Measurements from ENCODE around the gene FAS.

Gene FAS

DNA sequence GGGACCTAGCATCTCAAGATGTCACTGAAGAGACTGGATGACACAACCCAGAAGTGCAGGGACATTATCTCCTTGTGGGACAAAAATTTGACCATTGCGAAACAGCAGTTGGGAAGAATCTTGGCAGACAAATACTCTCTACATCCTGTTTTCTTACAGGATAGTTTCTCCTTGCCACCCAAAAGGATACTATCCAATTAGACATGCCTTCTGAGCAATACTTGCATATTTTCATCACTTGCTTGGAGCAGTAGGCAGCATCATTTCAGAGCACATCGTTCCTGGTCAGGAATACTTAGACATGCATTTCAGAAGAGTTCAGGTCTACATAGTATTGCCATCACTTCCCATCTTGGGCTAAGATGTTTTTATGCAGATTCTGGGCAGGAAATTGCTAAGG is 56.8 kb downstream of the FAS start:
- DNase-seq: no peak

DNA sequence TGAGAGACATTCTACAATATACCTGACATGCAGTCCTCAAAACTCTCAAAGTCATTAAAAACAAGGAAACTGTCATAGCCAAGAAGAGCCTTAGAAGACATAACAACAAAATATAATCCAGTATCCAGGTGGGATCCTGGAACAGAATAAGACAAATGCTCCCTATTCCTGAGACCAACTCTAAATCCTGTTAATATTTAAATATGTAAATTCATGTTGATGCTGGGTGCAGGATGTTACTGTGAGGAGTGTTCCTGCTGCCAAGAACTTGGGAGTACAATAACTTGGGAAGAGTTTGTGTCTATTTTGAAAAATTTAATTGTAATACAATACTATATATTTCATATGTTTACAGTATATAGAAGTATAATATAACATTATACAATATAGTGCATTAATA is 61.0 kb downstream of the FAS start:
- no peak for DNase-seq

DNA sequence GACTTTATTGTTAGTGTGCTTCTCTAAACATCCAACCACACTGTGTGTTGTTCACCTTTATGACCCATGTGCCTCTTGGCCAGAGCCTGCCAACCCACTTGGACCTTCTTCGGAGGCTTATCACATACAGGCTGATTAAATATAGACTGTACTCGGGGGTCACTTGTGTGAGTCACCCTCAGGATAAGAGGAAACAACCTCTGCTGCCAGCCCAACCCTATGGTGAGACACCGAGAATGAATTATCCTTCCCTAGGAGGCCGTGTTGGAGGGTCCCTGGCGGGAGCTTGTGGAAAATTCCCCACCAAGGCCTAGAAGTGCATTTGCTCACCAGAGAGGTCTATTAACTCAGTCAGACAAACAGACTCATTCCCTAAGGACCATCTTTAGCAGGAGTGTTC is 63.0 kb downstream of the FAS start:
- no peak for DNase-seq

DNA sequence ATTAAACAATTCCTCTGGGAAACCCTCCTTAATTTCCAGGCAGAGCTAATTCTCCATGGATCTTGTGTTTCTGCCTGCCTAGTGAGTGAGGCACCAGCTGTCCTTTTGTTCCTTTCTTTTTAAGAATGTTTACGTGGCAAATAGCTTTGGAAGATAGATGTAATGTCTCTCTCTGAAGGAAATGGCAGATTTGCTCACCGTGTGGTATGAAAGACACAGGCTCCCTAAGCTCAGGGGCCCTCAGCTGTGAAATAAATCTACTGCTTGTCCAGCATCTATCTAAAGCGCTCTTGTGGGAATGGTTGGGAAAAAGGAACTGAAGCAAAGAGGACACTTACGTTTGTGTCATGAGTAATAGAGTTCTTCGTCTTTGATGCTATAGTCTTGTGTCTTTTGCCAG is 64.6 kb downstream of the FAS start:
- DNase-seq: no peak

DNA sequence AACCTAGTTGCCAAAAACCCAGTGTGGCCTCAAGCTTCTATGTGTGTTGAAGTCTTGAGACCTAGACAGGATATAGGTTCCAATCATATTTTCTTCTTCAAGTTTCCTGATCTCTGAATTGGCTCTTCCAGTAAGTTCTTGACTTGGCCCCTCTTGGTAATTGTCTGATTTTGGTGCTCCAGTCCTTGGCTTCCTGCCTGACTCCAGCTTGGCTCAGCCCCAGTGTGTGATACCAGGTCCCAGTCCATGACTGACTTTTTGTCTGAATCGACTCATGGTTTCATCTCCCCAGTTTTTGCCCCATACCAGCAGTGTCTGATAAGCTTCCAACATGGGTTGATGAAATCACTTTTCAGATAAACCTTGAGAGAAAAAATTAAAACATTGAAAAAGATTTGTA is 72.3 kb downstream of the FAS start:
- DNase-seq: no peak

DNA sequence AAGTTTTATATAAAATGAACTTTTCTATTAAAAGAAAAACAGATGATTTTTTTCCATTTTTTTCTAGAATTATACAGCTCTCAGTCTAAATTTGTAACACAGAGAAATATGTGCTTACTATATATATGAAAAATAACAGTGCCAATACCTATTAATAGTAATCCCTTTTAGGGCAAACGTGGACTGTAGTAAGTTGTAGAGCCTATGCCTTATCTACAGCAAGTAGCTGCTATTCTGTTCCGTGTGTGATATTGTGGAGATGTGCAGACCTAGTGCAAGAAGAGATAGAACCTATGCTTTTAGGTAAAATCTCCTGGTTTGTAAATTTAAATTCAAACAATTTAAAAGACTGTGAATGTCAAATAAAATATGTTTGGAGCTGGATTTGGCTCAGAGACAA is 72.9 kb downstream of the FAS start:
- DNase-seq: no peak

DNA sequence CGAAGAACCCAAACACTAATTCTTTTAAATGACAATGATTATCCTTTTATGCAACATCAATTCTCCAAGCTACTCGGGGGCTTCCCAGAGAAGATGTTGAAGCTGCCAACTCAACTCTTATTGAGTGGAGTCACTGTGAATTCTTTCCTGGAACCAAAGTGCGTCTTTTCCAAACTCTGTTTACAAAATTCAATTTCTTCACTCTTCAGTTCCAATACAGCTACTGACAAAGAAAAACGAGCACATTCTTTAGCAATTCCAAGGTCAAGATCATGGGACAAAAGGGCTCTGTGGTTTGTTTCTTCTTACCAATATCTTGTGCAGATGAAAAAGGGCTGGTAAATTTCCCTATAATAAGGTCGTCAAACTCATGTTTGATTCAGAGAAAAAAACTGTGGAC is 74.2 kb downstream of the FAS start:
- no peak for DNase-seq

Data from DMS79 treated with DMSO at 0.1 percent for 48 hours (cell line).